Keratinocyte (primary cell): Measurements from ENCODE around the gene PTCRA. TPM values are rescaled to one million over a fixed set of nuclear protein-coding genes. Genes with fewer than 3 reads are reported as not detected.

Source experiments
- DNase-seq: peaks from one replicate; pipeline ENCODE4 v3.0.0-alpha.2; 2011; ENCODE audit warnings: low read depth, missing footprints, low spot score
- FAIRE-seq: peaks from 2 replicates; lab custom pipeline; 2011; peaks lifted over from hg19 to GRCh38; lab: Jason Lieb, UNC
- H2AFZ ChIP-seq: 2 replicates; pipeline ENCODE4 v1.6.0; 2012; ENCODE audit warnings: low read length, control low read depth, inconsistent platforms; ENCODE audit not compliant: control insufficient read depth
- H3K27ac ChIP-seq: 2 replicates; pipeline ENCODE4 v1.5.1; 2011; ENCODE audit warnings: low read length; ENCODE audit not compliant: control insufficient read depth, insufficient read depth
- H3K27me3 ChIP-seq: 3 replicates; pipeline ENCODE4 v1.6.0; 2011; ENCODE audit warnings: low read length; ENCODE audit not compliant: control insufficient read depth, insufficient read depth; ENCODE audit errors: extremely low read depth
- H3K36me3 ChIP-seq, 2 experiments: 2 replicates in 1 of 2; 3 replicates in 1 of 2; pipeline ENCODE4 v1.5.1; 2011; ENCODE audit warnings: low read length in 2 of 2, mild to moderate bottlenecking in 1 of 2; ENCODE audit not compliant: control insufficient read depth in 2 of 2, insufficient read depth in 2 of 2; ENCODE audit errors: extremely low read depth in 1 of 2
- H3K4me1 ChIP-seq: 3 replicates; pipeline ENCODE4 v1.5.1; 2011; ENCODE audit warnings: low read length; ENCODE audit not compliant: control insufficient read depth, insufficient read depth; ENCODE audit errors: extremely low read depth
- H3K4me2 ChIP-seq: 3 replicates; pipeline ENCODE4 v1.6.0; 2011; ENCODE audit warnings: low read depth, low read length; ENCODE audit not compliant: control insufficient read depth, insufficient read depth; ENCODE audit errors: extremely low read depth
- H3K4me3 ChIP-seq, 3 experiments: fragments of 200-600 bp in 1 of 3; sonication (generic) in 1 of 3; 2 replicates in 2 of 3; 3 replicates in 1 of 3; pipeline ENCODE4 v1.5.1; 2011 to 2016; ENCODE audit warnings: low read length in 3 of 3, mild to moderate bottlenecking in 3 of 3, control low read depth in 2 of 3, inconsistent platforms in 1 of 3, low read depth in 1 of 3, mixed read lengths in 1 of 3, mixed run types in 1 of 3, moderate library complexity in 1 of 3; ENCODE audit not compliant: control insufficient read depth in 2 of 3, insufficient read depth in 2 of 3; ENCODE audit errors: extremely low read depth in 1 of 3
- H3K79me2 ChIP-seq: 2 replicates; pipeline ENCODE4 v1.6.0; 2012; ENCODE audit warnings: low read length; ENCODE audit not compliant: control insufficient read depth, insufficient read depth
- H3K9ac ChIP-seq: 3 replicates; pipeline ENCODE4 v1.6.0; 2011; ENCODE audit warnings: low read length; ENCODE audit not compliant: control insufficient read depth, insufficient read depth; ENCODE audit errors: extremely low read depth
- H3K9me1 ChIP-seq: 3 replicates; pipeline ENCODE4 v1.6.0; 2011; ENCODE audit warnings: low read length; ENCODE audit not compliant: control insufficient read depth, insufficient read depth; ENCODE audit errors: extremely low read depth
- H3K9me3 ChIP-seq: 2 replicates; pipeline ENCODE4 v1.5.1; 2012; ENCODE audit warnings: low read depth, low read length; ENCODE audit not compliant: control insufficient read depth
- H4K20me1 ChIP-seq: 3 replicates; pipeline ENCODE4 v1.6.0; 2011; ENCODE audit warnings: low read length; ENCODE audit not compliant: control insufficient read depth, insufficient read depth; ENCODE audit errors: extremely low read depth
- EZH2 ChIP-seq: IDR thresholded peaks from one replicate; pipeline ENCODE4 v1.6.1; 2012; ENCODE audit warnings: inconsistent platforms, mild to moderate bottlenecking, low read length, moderate library complexity
- dilution Hi-C: fragments of 300-500 bp; cut with MboI; formaldehyde crosslinking; loops from one replicate; pipeline ENCODE4 v1.7.0; 2020; ENCODE audit warnings: low sequenced_read_pairs; ENCODE audit not compliant: extremely low pct_ligation_motif_present
- polyA plus RNA-seq, 5 experiments: library from polyadenylated mRNA; depleted of rRNA in 3 of 5; stranded (reverse) in 3 of 5; stranded (forward) in 1 of 5; unstranded in 1 of 5; fragments of >200 nt; gene quantifications; 1 replicate in 1 of 5; 2 replicates in 3 of 5; 3 replicates in 1 of 5; pipeline versions ENCODE4 v1.2.1 to v1.2.3, GENCODE V29; 2011 to 2012; ENCODE audit warnings: missing spikeins in 2 of 5, low read depth in 1 of 5, low replicate concordance in 1 of 5
- TF ChIP-seq, protein P1 (sequence below), 3 experiments: IDR thresholded peaks in 1 of 3; conservative IDR thresholded peaks in 1 of 3; optimal IDR thresholded peaks in 1 of 3; 2 replicates in 2 of 3; 3 replicates in 1 of 3; pipeline versions ENCODE3 to v1.5.1; 2011; ENCODE audit warnings: low read length in 3 of 3, mild to moderate bottlenecking in 3 of 3, moderate library complexity in 2 of 3, control low read depth in 1 of 3, inconsistent platforms in 1 of 3; ENCODE audit not compliant: insufficient read depth in 2 of 3; ENCODE audit errors: extremely low read depth in 1 of 3

Gene PTCRA
- polyA plus RNA-seq, 1 donor (not counting 4 experiments of a cell fraction or from before 2014, with no cell fraction given) = not detected

DNA sequence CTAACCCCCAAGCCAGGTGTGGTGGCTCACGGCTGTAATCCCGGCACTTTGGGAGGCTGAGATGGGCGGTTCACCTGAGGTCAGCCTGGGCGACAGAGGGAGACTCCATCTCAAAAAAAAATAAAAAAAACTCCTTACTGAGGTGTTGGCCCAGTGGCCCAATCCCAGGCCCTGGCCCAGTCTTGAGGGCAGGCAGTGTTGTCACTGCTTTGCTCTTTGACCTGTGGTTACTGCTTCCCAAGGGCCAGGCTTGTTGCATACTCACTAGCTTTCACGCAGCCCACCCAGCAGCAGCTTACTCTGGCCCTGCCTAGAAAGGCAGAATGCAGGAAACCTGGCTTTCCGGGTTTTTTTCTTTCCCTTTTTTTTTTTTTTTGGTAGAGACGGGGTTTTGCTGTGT, 26.6 kb downstream of the PTCRA start:
- Histone ChIP-seq H2AFZ (no peak overlapping the region), H3K27me3 (no peaks in the 10 kb centered on the region), H4K20me1 (no peaks in the 10 kb centered on the region), H3K36me3 (peaks cover 14 to 15% of the 10 kb centered on the region in 2 experiments), H3K79me2 (no peaks in the 10 kb centered on the region), H3K4me2 (no peak overlapping the region), H3K4me3 (no peak overlapping the region), H3K9ac (no peak overlapping the region), H3K9me1 (no peaks in the 10 kb centered on the region), H3K4me1 (no peaks in the 10 kb centered on the region), H3K27ac (no peak overlapping the region), H3K9me3 (no peaks in the 10 kb centered on the region)
- dilution Hi-C loops = no loop called here
- no peak for DNase-seq
- FAIRE-seq = no peak
- TF ChIP-seq, protein P1, sequence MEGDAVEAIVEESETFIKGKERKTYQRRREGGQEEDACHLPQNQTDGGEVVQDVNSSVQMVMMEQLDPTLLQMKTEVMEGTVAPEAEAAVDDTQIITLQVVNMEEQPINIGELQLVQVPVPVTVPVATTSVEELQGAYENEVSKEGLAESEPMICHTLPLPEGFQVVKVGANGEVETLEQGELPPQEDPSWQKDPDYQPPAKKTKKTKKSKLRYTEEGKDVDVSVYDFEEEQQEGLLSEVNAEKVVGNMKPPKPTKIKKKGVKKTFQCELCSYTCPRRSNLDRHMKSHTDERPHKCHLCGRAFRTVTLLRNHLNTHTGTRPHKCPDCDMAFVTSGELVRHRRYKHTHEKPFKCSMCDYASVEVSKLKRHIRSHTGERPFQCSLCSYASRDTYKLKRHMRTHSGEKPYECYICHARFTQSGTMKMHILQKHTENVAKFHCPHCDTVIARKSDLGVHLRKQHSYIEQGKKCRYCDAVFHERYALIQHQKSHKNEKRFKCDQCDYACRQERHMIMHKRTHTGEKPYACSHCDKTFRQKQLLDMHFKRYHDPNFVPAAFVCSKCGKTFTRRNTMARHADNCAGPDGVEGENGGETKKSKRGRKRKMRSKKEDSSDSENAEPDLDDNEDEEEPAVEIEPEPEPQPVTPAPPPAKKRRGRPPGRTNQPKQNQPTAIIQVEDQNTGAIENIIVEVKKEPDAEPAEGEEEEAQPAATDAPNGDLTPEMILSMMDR (optimal IDR thresholded peaks at IDR 0.05 in 1 of 3, IDR thresholded peaks at IDR 0.05 in 1 of 3, conservative IDR thresholded peaks at IDR 0.05 in 1 of 3; ENCODE audit: extremely low read depth in 1 of 3, insufficient read depth in 2 of 3, low read length in 3 of 3) = no peak
- TF ChIP-seq EZH2 = no peak

DNA sequence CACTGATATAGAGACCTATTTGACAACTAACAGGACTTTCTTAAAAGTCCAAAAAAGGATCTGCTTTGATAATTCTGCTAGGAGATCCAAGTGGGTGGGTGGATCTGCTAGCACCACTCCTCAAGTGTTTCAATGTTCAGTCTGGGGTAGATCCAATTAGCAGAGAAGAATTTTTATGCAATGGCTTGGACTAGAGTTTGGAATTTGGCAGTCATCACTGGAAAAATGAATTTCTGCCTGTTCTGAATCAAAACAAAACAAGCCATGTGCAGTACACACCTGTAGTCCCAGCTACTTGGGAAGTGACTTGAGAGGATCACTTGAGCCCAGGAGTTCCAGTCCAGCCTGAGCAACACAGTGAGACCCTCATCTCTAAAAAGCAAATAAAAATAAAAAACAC, 32.1 kb downstream of the PTCRA start:
- Histone ChIP-seq H3K4me3 (no peak overlapping the region), H3K9me1 (no peaks in the 10 kb centered on the region), H3K9me3 (no peaks in the 10 kb centered on the region), H4K20me1 (no peaks in the 10 kb centered on the region), H3K4me2 (no peak overlapping the region), H3K36me3 (peaks cover 0 to 2% of the 10 kb centered on the region in 2 experiments), H3K27ac (no peak overlapping the region), H3K27me3 (no peaks in the 10 kb centered on the region), H3K4me1 (no peaks in the 10 kb centered on the region), H3K79me2 (no peaks in the 10 kb centered on the region), H2AFZ (no peak overlapping the region), H3K9ac (no peak overlapping the region)
- dilution Hi-C loops = no loop called here
- DNase-seq = no peak
- no peak for TF ChIP-seq EZH2
- TF ChIP-seq, protein P1 (optimal IDR thresholded peaks at IDR 0.05 in 1 of 3, IDR thresholded peaks at IDR 0.05 in 1 of 3, conservative IDR thresholded peaks at IDR 0.05 in 1 of 3; ENCODE audit: extremely low read depth in 1 of 3, insufficient read depth in 2 of 3, low read length in 3 of 3) = no peak
- FAIRE-seq = no peak
